ENCODE measurements around the gene HOTAIR.
A peak's percentile ranks its signal among the peaks of the same experiment; 100 is the strongest.

The HOTAIR gene

DNA sequence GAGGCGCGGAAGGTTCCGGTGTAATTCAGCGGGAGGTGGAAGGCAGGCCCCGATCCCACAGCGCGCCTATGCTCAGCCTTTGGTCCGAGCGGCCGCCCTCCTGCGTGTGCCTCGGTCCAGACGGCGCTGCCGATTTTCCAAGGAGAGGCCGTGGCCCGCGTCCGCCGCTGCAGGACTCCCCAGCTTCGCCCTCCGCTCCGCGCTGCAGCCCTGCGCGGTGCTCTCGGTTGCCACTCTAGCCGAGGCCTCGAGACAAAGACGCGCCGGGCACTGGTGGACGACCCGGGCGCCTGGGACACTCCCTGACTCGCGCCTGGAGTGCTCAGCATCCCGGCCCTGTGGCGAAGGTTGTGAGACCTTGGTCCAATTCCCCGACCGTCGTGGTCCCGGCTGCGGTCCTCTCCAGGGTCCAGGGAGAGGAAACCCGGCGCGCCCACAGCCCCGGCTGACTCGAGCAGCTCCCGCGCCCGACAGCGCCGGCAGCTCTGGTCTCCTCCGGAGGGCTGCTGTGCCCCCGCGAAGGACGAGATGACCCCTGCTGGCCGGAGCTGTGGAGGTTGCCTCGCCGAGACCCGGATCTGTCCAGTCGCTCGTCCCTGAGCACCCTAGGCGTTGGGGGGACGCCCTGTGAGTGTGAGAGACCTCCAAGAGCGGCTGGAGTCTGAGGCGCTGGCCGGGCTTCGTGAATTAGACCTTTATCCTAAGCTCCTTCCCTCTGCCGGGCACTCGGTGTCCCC is 13.6 kb downstream of the HOTAIR start:
- peak in 1 of 51 donors; percentile 3 for DNase-seq

DNA sequence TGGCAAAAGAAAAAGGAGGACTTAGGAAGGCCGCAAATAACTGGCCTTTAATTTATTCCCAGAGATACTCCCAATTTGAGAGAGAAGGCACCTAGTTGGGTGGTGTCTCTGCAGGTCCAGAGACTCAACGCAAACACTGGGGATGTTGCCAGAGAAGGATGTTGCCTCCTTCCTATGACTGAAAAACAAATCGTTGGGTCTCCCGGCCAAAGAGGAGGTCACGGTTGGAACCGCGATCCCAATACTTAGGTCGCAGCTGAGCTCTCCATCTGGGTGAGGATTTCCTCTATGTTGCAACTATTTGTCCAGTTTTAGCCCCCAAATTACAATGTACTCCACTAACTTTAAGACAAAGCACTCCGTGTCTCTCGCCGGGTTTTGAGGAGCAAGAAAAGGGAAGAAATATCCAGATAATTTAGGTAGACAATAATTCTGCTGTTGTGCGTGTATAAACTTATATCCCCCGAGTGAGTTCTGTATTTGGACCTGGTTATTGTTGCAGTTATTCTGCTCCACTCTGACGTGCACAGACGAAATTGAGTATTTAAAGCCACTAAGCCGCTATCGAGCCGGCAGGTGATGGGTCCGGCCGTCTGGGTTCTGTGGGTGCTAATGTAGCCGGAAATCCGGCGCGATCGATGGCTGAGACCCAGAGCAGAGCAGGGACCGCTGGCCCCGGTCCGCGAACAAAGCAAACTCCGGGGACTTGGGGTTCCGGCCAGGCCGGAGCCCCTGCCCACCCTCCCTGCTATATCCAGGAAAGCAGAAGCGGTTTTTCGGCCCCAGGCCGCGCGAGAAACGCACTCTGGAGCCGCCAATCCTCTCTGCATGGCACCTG is 14.3 kb downstream of the HOTAIR start:
- no peak for DNase-seq

DNA sequence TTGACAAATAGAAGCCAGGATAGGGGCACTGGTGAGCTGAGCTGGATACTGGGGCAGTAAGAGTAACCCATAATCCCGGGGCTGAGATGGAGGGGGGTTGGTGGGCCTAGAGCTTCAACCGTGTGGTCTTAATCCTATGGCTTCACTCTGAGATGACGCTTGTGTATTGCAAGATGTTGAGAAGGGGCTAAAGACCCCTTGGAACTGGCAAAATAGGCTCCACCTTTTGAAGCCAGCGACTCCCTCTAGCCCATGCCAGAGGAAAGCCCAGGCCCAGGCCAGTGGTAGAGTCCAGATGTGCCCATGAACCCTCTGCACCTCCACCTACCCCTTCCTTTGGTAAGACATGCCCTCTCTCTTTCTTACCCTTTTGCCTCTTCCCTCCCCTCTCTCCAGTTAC is 15.4 kb downstream of the HOTAIR start:
- no peak for DNase-seq

DNA sequence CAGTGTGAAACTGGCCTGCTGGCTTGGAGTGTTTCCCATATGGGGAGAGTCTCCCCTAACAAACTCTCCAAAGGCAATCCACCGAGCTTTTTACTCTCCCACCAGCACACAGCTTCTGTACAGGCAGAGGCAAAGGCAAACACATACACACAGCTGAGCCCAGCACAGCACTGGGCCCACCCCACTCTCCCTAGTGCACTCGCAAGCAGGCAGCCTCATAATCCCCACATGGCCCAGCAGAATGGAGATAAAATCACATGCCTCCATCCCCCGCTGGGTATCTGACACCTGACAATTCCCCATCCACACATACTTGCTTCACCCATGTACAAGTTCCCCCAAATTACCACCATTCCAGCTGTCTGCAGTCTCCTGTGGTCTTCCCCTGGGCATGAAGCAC is 16.6 kb downstream of the HOTAIR start:
- DNase-seq, result no peak

DNA sequence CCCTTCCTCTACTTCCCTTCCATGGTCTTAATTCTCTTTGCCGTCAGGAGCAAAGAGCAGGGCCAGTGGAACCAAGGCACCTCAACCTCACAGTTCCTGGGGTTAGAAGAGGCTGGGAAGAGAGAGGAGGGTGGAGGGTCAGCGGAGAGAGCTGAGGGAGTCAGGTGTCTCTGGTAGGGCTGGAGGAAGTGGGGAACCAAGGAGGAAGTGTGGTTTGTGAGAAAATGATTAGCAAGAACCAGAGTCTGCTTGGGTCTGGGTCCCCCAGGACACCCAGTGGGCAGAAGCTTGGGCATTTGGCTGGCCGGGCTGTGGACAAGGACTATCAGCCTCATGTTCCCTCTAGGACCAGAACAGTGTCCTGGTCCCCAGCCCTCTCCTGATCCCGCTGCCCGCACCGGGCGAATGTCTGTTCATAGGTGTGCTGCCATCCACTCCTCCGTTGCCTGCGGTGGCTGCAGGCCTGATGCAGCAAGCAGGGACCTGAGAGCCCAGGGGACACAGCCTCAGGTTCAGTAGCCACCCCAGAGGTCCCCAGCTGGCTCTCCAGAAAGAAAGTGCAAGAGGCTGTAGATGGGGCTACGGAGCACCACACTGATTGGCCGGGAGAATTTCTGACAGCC is 17.7 kb downstream of the HOTAIR start:
- no peak for DNase-seq

DNA sequence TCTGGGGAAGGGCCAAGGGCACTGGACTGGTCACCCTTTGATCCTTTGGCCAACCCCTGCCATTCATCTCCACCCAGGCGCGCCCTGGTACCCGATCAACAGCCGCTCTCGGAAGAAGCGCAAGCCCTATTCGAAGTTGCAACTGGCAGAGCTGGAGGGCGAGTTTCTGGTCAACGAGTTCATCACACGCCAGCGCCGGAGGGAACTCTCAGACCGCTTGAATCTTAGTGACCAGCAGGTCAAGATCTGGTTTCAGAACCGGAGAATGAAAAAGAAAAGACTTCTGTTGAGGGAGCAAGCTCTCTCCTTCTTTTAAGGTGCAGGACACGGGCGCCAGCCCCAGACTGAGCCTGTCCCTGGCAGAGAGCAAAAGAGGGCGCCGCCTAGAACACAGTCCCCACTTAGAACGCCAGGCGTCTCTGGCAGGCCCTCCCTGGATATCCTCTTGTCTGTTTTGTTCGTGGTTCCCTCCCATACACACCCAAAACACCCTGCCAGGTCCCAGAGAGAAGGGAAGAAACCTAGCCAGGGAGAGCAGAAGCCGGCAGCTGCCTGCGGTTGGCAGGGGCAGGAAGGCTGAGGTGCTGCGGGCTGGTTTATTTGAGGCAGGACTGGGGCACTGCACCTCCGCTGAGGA is 18.4 kb downstream of the HOTAIR start:
- no peak for DNase-seq

DNA sequence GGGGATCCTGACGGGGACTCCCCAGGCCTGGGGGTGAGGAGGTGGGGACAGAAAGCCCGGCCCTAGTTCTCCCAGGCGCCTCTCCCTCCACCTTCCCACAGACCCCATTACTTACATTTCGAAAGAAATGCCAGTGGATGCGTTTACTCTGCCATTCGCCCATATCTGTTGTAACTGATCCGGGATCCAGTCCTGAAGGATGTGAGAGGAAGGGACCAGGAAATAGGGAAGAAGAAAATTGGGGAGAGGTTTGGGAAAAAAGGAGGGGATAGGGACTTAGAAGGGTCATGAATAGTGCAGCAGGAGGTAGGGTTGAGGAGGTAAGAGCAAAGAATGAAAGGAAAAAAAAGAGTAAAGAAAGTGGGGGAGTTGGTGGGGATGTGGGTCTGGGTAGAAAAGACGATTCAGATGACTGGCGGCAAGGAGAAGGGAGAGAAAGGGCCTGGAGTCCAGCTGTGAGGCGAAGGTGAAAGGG is 18.9 kb downstream of the HOTAIR start:
- DNase-seq, result no peak

DNA sequence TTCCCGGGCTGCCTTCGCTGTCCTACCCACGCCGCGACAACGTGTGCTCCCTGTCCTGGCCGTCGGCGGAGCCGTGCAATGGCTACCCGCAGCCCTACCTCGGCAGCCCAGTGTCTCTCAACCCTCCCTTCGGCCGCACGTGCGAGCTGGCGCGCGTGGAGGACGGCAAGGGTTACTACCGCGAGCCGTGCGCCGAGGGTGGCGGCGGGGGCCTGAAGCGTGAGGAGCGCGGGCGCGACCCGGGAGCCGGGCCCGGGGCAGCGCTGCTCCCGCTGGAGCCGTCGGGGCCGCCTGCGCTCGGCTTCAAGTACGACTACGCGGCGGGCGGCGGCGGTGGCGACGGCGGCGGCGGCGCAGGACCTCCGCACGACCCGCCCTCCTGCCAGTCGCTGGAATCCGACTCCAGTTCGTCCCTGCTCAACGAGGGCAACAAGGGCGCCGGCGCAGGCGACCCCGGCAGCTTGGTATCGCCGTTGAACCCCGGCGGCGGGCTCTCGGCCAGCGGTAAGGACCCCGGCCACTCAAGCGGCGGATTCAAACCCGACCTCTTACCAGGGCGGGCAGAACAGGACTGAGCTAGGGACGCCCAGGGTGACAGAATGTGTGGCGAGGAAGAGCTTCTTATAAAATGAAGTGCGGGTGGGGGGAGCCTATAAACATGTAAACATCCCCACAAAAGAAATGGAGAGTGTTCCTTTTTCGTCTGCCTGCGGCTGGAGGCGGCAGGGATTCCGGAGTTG is 19.5 kb downstream of the HOTAIR start:
- DNase-seq, result no peak

DNA sequence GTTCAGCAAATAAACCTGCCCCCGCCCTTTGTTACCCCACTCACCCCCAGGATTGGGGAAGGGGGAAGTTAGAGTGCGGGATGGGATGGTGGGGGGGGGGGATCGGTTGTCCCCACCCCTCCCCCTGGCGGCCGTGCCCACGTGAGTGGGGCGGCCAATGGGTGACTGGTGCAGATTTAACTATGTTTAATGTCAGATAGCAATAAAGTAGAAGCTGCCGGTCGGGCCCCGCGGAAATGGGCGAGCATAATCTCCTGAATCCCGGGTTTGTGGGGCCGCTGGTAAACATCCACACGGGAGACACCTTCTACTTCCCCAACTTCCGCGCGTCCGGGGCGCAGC is 20.1 kb downstream of the HOTAIR start, which contains the start of gene HOXC12:
TSS of gene HOXC12 (plus strand) at position 210 of the 342 bp plus-strand sequence. CDS start at position 237, 27 bp downstream.
- DNase-seq, result no peak

DNA sequence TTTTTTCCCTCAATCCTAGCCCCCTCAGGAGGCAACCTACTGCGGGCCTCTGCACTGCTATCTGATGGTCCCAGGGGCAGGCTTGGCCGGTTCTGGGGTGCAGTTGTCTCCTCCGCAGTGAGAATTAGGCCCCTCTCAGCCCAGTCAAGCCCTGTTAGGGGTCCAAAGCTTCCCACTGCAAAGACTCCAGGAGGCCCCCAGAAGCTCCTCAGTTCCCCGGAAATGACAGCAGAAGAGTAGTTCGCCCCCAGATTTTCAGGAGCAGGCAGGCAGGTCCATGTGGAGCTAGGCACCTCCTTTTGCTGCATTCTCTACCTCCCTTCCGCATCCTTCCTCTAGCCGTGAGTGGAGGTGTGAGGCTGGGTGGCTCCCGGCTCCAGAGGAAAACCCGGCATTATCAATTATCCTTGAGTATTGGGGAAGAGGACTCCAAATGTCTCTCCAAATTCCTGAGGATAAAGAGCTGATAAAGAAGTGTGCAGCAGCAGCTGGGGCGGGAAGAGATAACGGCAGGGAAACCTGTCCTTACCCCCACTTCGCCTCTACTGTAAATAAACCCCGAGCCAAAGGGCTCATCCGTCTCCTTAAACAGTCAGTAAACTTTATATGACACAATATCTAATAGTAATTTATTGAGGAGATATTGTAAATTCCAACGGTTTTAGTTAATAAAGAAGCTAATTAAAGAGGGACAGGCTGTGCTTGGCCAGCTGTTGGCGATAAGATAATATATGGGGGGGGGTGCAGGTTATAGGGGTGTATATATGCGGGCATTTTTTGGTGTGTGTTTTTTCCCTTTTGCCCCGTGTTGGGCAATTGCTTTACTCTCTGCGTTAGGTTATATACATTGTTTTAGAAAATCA is 20.7 kb downstream of the HOTAIR start:
- no peak for DNase-seq

DNA sequence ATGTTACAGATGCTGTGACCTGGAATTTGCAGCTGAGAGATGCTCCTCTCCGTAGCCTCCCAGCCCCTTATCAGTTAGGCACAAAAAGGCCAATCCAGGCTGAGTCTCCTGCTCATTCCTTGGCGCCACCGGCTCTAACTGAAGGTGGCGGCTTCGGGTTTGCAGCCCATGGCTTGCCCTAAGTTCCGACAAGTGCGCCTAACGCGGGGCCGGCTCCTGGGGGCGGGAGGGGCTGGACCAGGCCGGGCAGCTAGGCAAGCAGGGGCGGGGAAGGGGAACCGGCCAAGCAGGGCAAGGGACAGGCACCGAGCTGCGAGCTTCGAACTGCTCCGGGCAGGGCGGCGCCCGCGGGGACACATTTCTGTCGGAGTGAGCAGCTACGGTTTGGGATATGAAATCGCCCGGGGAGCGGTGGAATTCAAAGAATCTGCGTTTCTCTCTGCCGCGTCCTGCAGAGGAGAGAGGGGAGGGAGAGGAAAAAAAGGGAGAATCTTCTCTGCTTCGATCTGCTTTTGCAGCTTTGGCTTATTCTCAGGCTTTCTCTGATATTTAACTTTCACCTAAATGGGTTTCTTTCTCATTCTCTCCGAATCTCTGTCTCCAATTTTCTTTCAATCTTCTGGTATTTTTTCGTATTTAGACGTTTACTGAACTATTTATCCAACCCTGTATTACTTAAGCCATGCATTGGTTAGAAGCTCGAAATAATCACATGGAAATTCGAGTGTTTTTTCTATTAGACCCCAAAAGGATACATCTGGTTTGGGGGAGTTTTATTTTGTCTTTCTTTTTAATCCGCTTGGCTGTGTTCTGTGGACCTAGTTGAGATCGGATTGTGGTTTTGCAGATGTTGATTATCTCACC is 21.7 kb downstream of the HOTAIR start:
- DNase-seq, result no peak

DNA sequence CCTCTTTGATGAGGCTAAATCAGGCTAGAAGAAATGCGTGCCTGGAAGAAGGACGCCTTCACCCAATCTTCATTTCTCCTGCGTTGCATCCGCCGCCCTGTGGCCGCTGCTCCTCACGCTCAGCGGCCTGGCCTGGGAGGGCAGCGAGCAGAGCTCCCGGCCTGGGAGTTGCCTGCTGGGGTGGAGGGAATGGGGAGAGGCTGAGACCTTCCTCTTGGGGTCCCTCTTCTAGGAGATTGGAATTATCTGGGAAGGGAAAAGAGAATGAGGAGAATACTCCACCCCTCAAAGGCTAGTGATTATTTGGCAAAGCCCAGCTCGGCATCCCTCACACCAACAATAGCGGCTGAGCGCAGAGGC is 22.4 kb downstream of the HOTAIR start:
- DNase-seq, result no peak

DNA sequence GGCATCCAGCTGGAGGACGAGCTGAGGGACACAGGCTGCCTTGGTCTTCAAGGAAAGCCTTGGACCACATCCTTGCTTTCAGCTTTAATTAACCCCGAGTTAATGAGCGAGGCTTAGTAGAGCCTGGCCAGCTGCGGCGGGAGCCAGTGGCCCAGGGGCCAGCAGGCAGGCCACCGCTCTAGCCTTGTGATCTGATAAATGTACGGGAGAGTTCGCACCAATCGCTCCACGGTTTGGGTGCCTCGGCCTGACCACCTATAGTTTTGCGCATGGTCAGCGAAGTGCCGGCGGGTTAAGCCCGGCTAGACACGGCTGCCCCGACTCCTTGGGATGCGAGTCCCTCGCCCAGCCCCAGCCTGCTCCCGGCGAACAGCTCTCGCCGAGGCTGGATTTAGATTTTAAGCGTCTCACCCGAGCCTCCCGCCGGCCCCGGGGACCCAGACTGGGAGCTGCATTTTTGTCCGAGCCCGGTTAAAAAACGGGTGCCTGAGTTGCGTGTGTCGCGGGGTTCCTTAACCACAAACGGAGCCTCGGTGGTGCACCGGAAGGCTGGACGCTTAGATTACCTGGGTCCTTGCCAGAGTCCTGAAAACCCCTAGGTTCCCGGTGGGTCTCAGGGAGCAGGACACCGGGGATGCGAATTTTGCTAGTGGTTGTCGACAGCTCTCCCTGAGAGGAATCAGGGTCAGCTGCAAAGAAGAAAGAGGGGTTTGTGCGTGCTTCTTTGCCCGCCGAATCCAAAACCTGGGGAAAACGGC is 23.0 kb downstream of the HOTAIR start:
- DNase-seq, result no peak

DNA sequence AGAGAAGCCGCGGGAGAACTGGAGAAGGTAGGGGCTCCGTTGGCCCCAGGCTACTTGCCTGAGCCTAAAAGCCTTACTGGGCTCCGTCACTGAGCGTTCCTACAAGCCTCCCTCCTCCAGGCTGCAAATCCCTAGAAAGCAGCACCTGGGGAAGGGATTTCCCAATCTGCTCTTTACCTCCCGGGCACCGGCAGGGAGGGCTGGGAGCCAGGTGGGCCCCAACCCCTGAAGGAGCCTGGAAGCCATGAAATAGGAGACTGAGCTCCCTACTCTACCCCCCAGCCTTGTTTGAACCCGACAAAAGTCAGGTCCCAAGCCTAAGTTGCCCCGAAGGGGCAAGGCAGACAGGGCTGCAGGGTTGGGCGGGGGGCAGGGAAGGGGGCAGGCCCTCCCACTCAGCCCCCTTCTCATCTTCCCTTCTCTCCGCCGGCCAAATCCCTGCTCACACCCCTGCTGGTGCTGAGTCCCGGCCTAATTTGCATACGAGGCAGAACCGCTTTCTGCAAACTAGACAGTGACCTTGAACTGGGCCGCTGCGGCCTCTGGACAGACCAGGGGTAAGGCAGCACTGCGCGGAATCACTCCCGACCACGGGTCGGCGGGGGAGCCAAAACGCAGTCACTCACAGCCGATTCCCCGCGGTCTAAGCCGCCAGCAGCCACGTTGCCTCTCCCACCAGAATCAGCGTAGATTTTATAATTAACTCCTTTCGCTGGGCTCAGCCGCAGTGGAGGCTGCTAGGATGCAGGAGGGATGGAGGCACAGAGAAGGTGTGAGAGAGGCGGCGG is 23.8 kb downstream of the HOTAIR start:
- DNase-seq, result no peak

DNA sequence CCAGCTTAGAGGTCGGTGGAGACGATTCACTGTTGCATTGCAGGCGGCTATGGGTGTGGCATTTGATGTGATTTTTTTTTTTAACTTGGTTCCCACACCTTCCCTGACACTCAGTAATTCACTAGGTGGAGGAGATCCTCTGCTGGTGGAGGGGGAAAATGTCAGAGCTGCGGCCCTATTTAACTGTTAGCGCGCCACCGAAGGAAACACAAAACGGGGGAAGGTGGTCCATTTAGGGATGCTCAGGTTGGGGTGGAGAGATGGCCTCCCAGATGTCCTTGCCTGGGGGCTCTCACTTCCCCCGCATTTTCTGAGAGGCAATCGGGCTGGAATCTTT is 24.3 kb downstream of the HOTAIR start:
- no peak for DNase-seq

DNA sequence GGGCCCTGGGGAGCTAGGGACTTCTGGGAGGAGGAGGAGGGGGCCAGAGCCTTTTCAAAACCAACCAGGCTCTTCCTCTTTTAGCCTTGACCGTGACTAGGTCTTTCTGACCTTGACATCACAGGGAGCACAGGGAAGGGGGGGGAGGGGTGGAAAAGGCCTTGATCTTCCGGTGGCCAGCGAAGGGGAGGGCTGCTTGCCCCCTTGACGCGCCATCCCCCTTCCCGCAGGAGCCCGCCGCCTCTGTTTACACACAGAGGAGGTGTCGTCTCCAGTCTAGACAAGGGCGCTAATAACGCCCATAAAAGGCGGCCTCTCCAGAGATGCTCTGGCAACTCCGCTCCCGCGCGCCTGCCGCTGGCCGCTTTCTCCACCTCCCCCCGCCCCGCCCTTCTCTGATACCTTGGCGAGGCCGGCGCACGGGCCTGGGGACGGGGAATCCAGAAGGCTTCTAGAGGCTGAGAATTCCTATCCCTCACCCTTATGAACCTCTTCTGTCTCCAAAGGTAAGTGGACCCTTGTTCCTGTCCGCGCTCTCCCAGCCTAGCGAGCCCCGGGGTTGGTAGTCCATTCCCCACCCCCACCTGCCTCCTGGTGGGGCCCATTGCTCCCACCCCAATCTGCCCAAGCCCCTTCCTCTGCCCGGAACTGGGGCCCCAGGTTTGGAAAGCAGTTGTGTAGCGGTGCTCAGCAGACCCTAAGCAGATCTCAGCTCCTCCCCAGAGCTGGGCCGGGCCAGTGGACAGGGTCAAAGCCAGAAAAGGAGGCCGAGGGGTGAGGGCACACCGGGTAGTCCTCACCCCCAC is 24.9 kb downstream of the HOTAIR start:
- DNase-seq, result no peak

Measured in hypothalamus (tissue), 51 donors.